Activated CD8-positive, alpha-beta memory T cell treated with anti-CD3 and anti-CD28 coated beads, Interleukin-2, amount 50 U/mL, for 4 hours (primary cell): ENCODE measurements around the gene ARHGAP18.

Source experiments
- DNase-seq: peaks from one replicate; pipeline ENCODE4 v3.0.0-alpha.2; 2020

The ARHGAP18 gene

GRCh38 chr6:129719692-129720091 lies 9.7 kb upstream of the ARHGAP18 start:
- DNase-seq, result no peak

GRCh38 chr6:129717277-129717676 lies 7.3 kb upstream of the ARHGAP18 start:
- no peak for DNase-seq

- no peak for DNase-seq
These were observed 3.9 kb upstream of the ARHGAP18 start for GRCh38 chr6:129713806-129714333.

DNA sequence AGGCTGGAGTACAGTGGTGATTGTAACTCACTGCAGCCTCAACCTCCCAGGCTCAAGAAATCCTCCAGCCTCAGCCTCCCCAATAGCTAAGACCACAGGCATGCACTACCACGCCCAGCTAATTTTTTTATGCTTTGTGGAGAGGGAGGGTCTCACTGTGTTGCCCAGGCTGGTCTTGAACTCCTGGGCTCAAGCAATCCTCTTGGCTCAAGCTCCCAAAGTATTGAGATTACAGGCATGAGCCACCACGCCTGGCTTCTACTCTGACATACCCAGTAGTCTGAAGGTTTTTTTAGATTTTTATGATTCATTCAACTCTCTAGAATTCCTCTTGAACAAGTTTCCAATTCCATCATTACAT lies 1.3 kb upstream of the ARHGAP18 start:
- no peak for DNase-seq

GRCh38 chr6:129710450-129711270 lies 683 bp upstream of the ARHGAP18 start:
- no peak for DNase-seq

- DNase-seq, result no peak
These were observed 695 bp downstream of the ARHGAP18 start for GRCh38 chr6:129709196-129709768.

DNA sequence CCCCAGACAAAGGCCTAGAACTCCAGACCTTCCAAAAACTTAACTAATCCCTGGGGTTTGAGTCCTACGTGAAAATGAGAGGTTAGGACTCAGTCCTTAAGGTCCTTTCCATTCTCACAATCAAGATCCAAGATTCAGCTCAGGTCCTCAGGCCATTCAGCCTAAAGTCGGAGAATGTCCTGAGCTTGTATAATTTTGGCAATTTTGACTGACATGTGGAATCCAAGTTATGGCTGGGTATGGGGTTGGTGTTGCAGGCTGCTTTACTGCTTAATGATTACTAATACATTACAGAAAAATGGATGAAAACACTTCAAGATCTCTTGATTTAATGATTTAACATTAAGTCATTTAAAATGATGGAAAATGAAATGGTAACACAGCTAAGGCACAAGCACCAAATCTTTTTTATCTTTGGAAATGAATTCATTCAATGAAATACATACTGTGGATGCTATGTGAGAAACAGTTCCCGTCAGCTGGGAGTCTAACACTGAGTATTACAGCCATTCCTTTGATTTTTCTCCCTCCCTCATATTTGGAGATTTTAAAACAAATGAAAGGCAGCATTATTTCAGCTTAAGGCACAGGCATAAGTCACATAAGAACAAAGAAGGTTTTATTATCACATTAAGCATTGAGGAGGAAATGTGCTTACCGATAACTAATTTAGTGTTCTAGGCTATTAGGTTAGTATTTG lies 1.3 kb downstream of the ARHGAP18 start:
- DNase-seq, result no peak

GRCh38 chr6:129707882-129708495 lies 2.0 kb downstream of the ARHGAP18 start:
- no peak for DNase-seq

DNA sequence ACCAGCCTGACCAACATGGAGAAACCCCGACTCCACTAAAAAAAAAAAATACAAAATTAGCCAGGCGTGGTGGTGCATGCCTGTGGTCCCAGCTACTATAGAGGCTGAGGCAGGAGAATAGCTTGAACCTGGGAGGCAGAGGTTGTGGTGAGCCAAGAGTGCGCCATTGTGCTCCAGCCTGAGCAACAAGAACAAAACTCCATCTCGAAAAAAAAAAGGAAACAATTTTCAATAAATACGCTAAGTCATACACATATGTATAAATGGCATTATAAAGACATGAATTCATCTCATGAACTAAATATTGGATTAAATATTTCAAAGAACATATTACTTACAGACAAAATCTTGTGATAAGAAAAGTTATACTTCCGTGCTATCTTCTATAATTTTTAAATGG lies 2.9 kb downstream of the ARHGAP18 start:
- no peak for DNase-seq

- no peak for DNase-seq
These were observed 4.8 kb downstream of the ARHGAP18 start for GRCh38 chr6:129705212-129705611.

- DNase-seq, result no peak
These were observed 5.3 kb downstream of the ARHGAP18 start for GRCh38 chr6:129704708-129705107.

DNA sequence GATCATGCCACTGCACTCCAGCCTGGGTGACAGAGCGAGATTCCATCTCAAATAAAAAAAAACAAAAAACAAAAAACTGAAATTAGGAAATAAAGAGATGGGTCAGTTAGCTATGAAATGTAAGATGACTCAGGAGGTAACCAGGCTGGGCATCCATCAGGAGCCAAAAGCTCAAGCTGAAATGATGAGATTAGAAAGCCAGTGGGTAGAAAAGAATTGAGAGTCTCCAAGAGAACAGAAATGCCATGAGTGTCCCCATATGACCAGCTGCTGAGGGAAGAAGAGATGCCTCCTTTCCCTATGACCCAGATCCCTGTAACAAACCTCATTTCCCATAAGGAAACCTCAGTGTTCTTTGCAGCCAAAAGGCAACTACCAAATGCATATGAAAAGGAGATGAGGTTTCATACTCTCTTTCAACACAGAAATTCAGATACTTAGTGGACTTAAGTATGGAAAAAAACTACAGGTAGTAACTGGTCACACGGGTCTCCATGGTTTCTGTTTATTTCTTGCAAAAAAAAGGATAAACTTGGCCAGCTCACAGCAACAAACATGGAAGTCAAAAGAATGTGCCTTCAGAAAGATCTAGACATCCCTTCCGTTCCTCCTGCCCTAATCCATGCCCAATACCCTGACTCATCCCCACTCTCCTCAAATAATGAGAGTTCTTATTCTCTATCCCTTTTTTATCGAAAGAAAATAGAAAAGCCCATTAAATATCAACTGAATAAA lies 8.1 kb downstream of the ARHGAP18 start:
- DNase-seq, result no peak

DNA sequence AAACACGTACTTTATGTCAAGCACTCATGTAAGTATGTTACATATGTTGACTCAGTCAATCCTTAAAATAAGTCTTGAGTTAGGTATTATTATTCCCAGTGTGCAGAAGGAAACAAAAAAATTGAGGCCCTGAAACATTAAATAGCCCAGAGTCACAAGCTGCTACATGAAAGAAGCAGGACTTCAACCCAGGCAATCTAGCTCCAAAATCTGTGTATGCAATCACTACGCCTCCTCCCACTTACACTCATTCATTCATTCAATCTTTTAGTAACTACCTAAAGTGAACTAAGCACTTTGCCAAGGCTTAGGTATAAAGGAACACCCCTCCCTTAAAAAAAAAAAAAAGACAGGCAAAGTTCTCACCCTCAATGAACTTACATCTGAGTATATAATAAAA lies 9.3 kb downstream of the ARHGAP18 start:
- DNase-seq, result no peak

- DNase-seq, result no peak
These were observed 10.3 kb downstream of the ARHGAP18 start for GRCh38 chr6:129699659-129700058.

GRCh38 chr6:129698430-129698829 lies 11.5 kb downstream of the ARHGAP18 start:
- no peak for DNase-seq

GRCh38 chr6:129697788-129698187 lies 12.2 kb downstream of the ARHGAP18 start:
- no peak for DNase-seq

GRCh38 chr6:129696843-129697242 lies 13.1 kb downstream of the ARHGAP18 start:
- no peak for DNase-seq

DNA sequence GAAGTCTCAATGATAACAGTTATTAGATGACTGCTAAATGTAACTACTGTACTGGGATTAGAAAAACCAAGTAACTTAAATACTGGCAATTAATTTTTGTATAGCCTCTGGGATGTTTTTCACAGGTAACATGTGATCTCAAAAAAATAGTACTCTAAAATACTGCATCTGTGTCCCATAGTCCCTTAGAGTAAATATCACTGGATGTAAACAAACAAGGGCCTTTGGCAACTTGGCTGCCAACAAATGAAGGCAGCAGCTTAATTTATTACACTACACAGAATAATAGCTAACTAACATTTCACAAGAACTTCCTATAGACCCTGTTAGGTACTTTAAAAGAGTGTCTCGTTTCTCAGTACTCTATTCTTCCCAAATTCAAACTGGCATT lies 14.0 kb downstream of the ARHGAP18 start:
- no peak for DNase-seq

DNA sequence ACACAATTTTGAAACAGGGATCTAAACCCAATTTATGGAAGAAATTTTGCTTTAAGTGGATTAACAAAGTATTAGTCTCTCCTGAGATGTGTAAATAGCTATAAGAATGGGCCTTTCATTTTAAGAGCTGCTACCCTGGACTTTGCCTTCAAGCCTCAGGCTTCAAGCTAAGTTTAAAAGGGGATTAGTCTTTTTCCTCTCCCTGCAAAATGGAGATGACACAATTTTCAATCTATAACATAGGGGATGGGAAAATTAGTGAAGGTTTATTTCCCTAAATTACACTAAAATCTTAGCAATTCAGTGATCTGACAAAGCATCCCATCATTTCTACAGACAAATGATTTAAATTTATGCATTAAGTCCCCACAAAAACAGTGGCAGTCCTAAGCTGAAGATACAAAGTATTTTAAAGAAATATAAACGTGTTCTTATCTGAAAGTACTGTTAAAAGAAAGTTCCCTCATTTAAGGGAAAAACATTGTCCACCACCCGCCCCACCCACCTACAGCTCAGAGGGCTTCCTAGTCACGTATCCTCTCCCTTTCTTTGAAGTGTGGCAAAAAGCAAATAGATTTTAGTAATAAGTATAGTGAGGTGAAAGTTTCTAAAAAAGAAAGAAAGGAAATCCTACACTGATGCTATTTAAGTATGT lies 14.5 kb downstream of the ARHGAP18 start:
- DNase-seq, result no peak

- no peak for DNase-seq
These were observed 15.9 kb downstream of the ARHGAP18 start for GRCh38 chr6:129694036-129694435.

- no peak for DNase-seq
These were observed 17.5 kb downstream of the ARHGAP18 start for GRCh38 chr6:129692467-129692866.

DNA sequence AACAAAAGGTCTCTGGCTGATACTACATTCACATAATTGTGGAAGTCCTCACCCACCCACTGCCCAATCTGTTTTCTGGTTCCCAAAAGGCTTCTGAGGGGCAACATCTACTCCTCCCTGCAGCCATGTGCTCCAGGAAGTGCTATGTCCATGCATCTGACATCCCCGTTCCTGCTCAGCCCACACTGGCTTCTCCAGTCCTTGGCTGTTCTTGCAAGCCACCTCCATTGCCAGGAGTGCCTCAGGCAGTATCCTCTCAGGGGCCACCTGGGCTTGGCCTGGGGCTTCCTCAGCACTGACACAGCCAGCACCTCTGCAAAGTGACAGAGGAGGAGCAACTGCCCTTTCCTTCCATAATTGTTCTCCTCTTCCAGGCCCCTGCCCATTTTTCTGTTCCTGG lies 18.3 kb downstream of the ARHGAP18 start:
- DNase-seq, result no peak
